CD4-positive, CD25-positive, alpha-beta regulatory T cell (primary cell): ENCODE measurements around the gene ATP1B3. TPM values are rescaled to one million over a fixed set of nuclear protein-coding genes. Genes with fewer than 3 reads are reported as not detected.

Experiments
- ATAC-seq, 2 donors: fragments of 150-1000 bp; cut with Tn5 transposase; one replicate each; pipeline ENCODE4 v1.10.0; 2021; ENCODE audit warnings: low read depth in 2 of 2, moderate number of reproducible peaks in 2 of 2, moderate library complexity in 1 of 2
- DNase-seq, 3 donors: peaks; one replicate each; pipeline versions ENCODE4 v3.0.0 to v3.0.0-alpha.2; 2012 to 2022; ENCODE audit warnings: mixed read lengths in 1 of 3
- H3K27ac ChIP-seq: one replicate; pipeline ENCODE4 v1.7.0; 2013; ENCODE audit warnings: mild to moderate bottlenecking, low read length; ENCODE audit not compliant: insufficient read depth, poor library complexity, severe bottlenecking
- H3K27me3 ChIP-seq: one replicate; pipeline ENCODE4 v1.7.0; 2013; ENCODE audit warnings: low read length; ENCODE audit not compliant: control insufficient read depth, insufficient read depth
- H3K36me3 ChIP-seq: one replicate; pipeline ENCODE4 v1.7.0; 2013; ENCODE audit warnings: mild to moderate bottlenecking, low read length, moderate library complexity; ENCODE audit not compliant: control insufficient read depth, insufficient read depth
- H3K4me1 ChIP-seq: 2 replicates; pipeline ENCODE4 v1.7.0; 2013; ENCODE audit warnings: mild to moderate bottlenecking, low read length; ENCODE audit not compliant: insufficient read depth, control insufficient read depth, poor library complexity, severe bottlenecking
- H3K4me3 ChIP-seq: one replicate; pipeline ENCODE4 v1.7.0; 2013; ENCODE audit warnings: low read depth, mild to moderate bottlenecking, low read length, moderate library complexity
- H3K9me3 ChIP-seq, 2 experiments: 1 replicate in 1 of 2; 2 replicates in 1 of 2; pipeline ENCODE4 v1.7.0; 2013; ENCODE audit warnings: low read length in 2 of 2, mild to moderate bottlenecking in 1 of 2, moderate library complexity in 1 of 2; ENCODE audit not compliant: control insufficient read depth in 2 of 2
- H3K27ac Mint-ChIP-seq, 3 donors: one replicate each; pipeline ENCODE4 v1.8.0; 2020 to 2022; ENCODE audit warnings: mild to moderate bottlenecking in 3 of 3, mixed read lengths in 3 of 3, moderate library complexity in 2 of 3
- H3K27me3 Mint-ChIP-seq: one replicate; pipeline ENCODE4 v1.8.0; 2022; ENCODE audit warnings: mild to moderate bottlenecking, mixed read lengths
- H3K36me3 Mint-ChIP-seq: one replicate; pipeline ENCODE4 v1.8.0; 2020; ENCODE audit warnings: mixed read lengths
- H3K4me1 Mint-ChIP-seq, 4 donors: one replicate each; pipeline ENCODE4 v1.8.0; 2020 to 2022; ENCODE audit warnings: mixed read lengths in 4 of 4, mild to moderate bottlenecking in 1 of 4
- H3K4me3 Mint-ChIP-seq, 4 donors: one replicate each; pipeline ENCODE4 v1.8.0; 2020 to 2022; ENCODE audit warnings: mild to moderate bottlenecking in 4 of 4, mixed read lengths in 4 of 4, moderate library complexity in 3 of 4
- H3K9me3 Mint-ChIP-seq, 7 donors: one replicate each; pipeline ENCODE4 v1.8.0; 2020 to 2022; ENCODE audit warnings: mixed read lengths in 7 of 7, mild to moderate bottlenecking in 3 of 7, moderate library complexity in 2 of 7
- polyA plus RNA-seq, 4 donors: library from polyadenylated mRNA; unstranded; fragments of 300-500 nt; fragmentation: Illumina TruSeq; gene quantifications; one replicate each; pipeline ENCODE4 v1.2.3, GENCODE V29; 2021
- total RNA-seq: library from RNA; stranded (reverse); gene quantifications from one replicate; pipeline ENCODE4 v1.2.3, GENCODE V29; 2022

Gene ATP1B3
- total and polyA plus RNA-seq, 5 donors from 2014 or later, result 53.6 to 158 (median 131) TPM

DNA sequence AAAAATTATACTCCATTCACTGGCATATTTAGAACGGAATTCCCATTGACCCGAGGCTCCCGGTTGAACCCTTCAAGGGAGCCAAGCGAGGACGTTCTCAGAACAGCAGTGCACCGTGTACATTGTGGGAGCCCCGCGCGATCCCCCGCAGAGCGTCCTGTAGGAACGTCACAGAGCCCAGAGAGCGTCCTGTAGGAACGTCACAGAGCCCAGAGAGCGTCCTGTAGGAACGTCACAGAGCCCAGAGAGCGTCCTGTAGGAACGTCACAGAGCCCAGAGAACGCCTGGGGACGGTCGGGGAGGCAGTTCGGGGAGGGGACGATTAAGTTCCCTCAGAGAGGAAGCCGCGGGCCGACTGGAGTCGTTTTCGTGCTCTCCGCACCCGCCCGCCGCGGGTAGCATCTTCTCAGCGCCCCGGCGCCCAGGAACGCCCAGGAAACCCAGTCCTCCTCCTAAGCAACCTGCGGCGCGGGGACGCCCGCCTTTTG is 506 bp upstream of the ATP1B3 start:
- Mint-ChIP-seq H3K36me3 (no peaks in the 10 kb centered on the region), H3K4me3 (peak overlapping the region; percentile 87 to 96 (median 94)), H3K27me3 (peaks cover 11% of the 10 kb centered on the region), H3K4me1 (peaks cover 24 to 44% (median 37%) of the 10 kb centered on the region in 4 donors), H3K9me3 (no peaks in the 10 kb centered on the region), H3K27ac (peak overlapping the region; percentile 87 to 96 (median 95))
- Histone ChIP-seq H3K27ac (peak overlapping the region; percentile 91), H3K4me3 (peak overlapping the region; percentile 84), H3K4me1 (peaks cover 26% of the 10 kb centered on the region), H3K9me3 (no peaks in the 10 kb centered on the region), H3K36me3 (no peaks in the 10 kb centered on the region), H3K27me3 (no peaks in the 10 kb centered on the region)
- DNase-seq, result peak in 2 of 3 donors; percentile 70 to 82
- peak; percentile 64 to 65 for ATAC-seq

DNA sequence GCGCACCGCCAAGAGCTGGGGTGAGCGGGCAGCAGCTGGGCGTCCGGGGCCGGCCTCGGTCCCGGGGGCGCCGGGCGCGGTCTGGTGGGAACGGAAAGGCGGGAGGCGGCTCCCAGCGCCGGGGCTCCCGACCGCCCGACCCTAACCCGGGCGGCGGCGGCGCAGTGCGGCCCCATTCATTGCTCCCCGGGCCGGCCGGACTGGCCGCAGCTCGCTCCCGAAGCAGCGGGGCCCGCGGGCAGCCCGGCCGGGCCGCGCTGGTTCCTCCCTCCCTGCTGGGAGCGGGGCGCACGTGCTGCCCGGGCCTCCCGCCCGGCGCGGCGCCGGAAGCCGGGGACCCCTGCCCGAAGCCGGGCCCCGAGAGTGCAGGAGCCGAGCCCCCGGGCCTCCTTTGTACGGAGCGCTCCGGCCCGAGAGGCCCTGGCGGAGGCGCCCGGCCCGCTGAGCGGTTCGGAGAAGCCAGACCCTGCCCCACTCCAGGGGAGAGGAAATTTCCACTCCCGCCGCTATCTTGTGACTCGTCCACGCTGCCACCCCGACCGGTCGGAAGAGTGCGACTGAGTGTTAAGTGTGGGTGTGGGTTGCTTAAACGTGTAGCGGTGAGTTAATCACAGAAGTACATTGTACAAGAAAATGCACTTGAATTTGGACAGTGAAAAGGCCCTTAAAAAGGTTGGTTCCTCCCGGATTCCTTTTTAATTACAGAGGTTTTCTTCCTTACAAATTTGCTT is 613 bp downstream of the ATP1B3 start:
- no peaks in the 10 kb centered on the region for H3K36me3 Mint-ChIP-seq
- peak; percentile 7 to 15 for ATAC-seq
- no peaks in the 10 kb centered on the region for H3K36me3 ChIP-seq
- H3K4me3 ChIP-seq, result peak overlapping the region; percentile 92
- peaks cover 11% of the 10 kb centered on the region for H3K27me3 Mint-ChIP-seq
- peak; percentile 36 to 73 (median 58) for DNase-seq
- H3K4me1 Mint-ChIP-seq, result peaks cover 29 to 55% (median 43%) of the 10 kb centered on the region in 4 donors
- no peaks in the 10 kb centered on the region for H3K27me3 ChIP-seq
- peak overlapping the region; percentile 91 for H3K27ac ChIP-seq
- no peaks in the 10 kb centered on the region for H3K9me3 ChIP-seq
- H3K9me3 Mint-ChIP-seq, result no peaks in the 10 kb centered on the region
- H3K27ac Mint-ChIP-seq, result peak overlapping the region; percentile 79 to 93 (median 79)
- H3K4me3 Mint-ChIP-seq, result peak overlapping the region; percentile 89 to 97 (median 96)
- peaks cover 37% of the 10 kb centered on the region for H3K4me1 ChIP-seq

DNA sequence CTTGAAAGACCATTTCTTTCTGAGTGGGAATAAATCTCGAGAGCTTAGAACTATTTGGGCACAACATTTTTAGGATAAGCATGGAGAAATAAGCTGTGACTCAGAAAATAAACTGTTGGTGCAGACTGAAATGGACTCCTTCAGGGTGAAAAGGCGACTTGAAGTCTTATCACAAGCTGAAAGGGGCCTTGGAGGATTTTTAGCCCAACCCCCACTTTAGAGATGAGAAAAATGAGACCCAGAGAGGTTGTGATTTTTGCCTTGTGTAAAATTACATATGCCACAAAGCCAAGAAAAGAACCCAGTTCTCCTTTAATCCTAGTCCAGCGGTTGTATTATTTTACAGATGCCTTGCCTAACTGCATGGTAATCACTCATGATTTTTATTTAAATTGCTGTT is 1.5 kb downstream of the ATP1B3 start:
- DNase-seq, result peak in 1 of 3 donors; percentile 24
- H3K4me1 ChIP-seq, result peaks cover 37% of the 10 kb centered on the region
- H3K4me3 ChIP-seq, result peak overlapping the region; percentile 92
- Mint-ChIP-seq H3K9me3 (no peaks in the 10 kb centered on the region), H3K4me1 (peaks cover 31 to 59% (median 46%) of the 10 kb centered on the region in 4 donors), H3K36me3 (no peaks in the 10 kb centered on the region), H3K4me3 (peak overlapping the region; percentile 88 to 97 (median 91)), H3K27ac (peak overlapping the region in 2 of 3 donors; percentile 79), H3K27me3 (peaks cover 11% of the 10 kb centered on the region)
- H3K36me3 ChIP-seq, result no peaks in the 10 kb centered on the region
- no peak for ATAC-seq
- no peaks in the 10 kb centered on the region for H3K9me3 ChIP-seq
- no peaks in the 10 kb centered on the region for H3K27me3 ChIP-seq
- H3K27ac ChIP-seq, result no peak overlapping the region

DNA sequence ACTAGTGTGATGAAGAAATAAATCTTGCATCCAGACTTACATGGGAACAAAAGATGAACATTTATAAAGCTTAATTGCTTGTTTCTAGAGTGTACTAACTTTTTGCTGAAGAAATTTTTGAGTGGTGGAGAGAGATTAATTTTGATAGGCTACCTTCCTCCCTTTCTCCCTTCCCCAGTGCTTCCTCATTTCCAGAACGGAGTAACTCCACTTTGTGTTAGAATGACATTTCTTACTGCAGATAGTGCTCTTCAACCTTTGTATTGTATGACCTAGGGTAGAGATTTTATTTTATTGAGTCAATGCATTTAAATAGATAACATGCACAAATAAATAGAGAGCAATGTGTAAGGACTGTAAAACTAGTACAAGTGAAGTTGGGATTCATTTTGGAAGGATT is 1.9 kb downstream of the ATP1B3 start:
- H3K27ac Mint-ChIP-seq, result peak overlapping the region in 2 of 3 donors; percentile 79
- no peaks in the 10 kb centered on the region for H3K9me3 Mint-ChIP-seq
- ATAC-seq (no peak), DNase-seq (no peak)
- Histone ChIP-seq H3K27me3 (no peaks in the 10 kb centered on the region), H3K36me3 (no peaks in the 10 kb centered on the region), H3K27ac (no peak overlapping the region), H3K4me3 (peak overlapping the region; percentile 92), H3K9me3 (no peaks in the 10 kb centered on the region), H3K4me1 (peaks cover 37% of the 10 kb centered on the region)
- peaks cover 11% of the 10 kb centered on the region for H3K27me3 Mint-ChIP-seq
- no peaks in the 10 kb centered on the region for H3K36me3 Mint-ChIP-seq
- peaks cover 31 to 60% (median 48%) of the 10 kb centered on the region in 4 donors for H3K4me1 Mint-ChIP-seq
- H3K4me3 Mint-ChIP-seq, result peak overlapping the region; percentile 88 to 97 (median 91)

DNA sequence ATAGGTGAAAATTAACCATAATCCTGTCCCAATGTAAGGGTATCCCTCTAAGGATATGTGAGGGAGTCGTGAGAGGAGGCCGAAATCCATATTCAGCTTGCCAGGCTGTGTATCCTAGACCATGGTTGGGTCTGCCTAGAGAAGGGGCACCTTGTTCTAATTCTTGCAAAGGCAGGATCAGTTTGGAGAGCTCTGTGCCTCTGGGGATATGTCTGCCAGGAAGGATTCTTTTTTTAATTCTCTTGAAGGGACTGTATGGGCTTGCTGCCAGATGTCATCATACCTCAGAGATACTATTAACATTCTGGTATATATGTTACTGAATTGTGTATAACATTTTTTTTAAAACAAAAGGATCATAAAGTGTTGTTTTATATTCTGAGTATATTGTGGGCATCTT is 2.4 kb downstream of the ATP1B3 start:
- peaks cover 37% of the 10 kb centered on the region for H3K4me1 ChIP-seq

DNA sequence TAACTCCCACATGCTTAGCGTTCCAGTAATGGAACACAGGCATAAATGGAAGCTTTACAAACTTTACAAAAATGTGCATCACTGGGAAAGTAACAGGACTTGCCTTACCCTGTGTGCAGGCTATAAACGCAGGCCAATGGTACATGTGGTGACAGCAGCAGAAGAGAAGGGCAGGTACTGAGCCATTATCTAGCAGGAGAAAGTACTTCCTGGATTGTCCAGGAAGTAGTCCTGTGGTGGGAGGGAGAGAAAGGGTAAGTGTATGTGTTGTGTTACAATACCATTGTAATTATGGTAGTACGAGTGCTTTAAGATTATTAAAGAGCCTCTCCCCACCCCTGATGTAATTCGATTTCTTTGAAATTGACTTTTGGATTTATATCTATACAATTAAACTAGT is 5.3 kb downstream of the ATP1B3 start:
- H3K4me3 Mint-ChIP-seq, result peak overlapping the region in 1 of 4 donors; percentile 29
- H3K9me3 Mint-ChIP-seq, result no peaks in the 10 kb centered on the region
- H3K27ac Mint-ChIP-seq, result peak overlapping the region in 1 of 3 donors; percentile 65

More for the DNA sequence above, 2.4 kb downstream of the ATP1B3 start:
- Mint-ChIP-seq H3K27me3 (peaks cover 11% of the 10 kb centered on the region), H3K4me3 (peak overlapping the region; percentile 88 to 97 (median 91)), H3K27ac (peak overlapping the region in 2 of 3 donors; percentile 70 to 79), H3K36me3 (no peaks in the 10 kb centered on the region), H3K9me3 (no peaks in the 10 kb centered on the region), H3K4me1 (peaks cover 34 to 63% (median 52%) of the 10 kb centered on the region in 4 donors)
- Histone ChIP-seq H3K9me3 (no peaks in the 10 kb centered on the region), H3K27ac (no peak overlapping the region), H3K36me3 (no peaks in the 10 kb centered on the region), H3K4me3 (peak overlapping the region; percentile 92), H3K27me3 (no peaks in the 10 kb centered on the region)
- DNase-seq (no peak), ATAC-seq (no peak)

DNA sequence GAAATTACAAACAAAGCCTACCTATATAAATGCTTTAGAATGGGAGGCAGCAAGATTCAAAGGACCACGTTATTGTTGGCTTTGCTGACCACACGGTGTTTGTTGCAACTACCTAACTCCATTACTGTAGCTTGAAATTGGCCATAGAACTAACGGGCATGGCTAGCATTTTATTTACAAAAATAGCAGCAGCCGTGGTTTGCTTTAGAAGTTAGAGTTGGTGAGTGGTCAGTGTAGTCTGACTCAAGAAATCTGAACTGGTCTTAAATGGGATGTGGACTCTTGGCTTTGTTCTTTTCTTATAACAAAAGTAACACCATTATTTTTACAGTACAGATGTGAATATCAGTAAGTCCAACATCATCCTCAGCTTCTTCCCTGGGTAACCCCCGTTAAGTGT is 10.6 kb downstream of the ATP1B3 start:
- H3K9me3 Mint-ChIP-seq, result peaks cover 0 to 2% (median 0%) of the 10 kb centered on the region in 7 donors
- no peak for DNase-seq
- H3K36me3 ChIP-seq, result no peaks in the 10 kb centered on the region
- H3K4me3 ChIP-seq, result no peak overlapping the region
- H3K36me3 Mint-ChIP-seq, result peaks cover 14% of the 10 kb centered on the region
- no peak for ATAC-seq
- no peaks in the 10 kb centered on the region for H3K27me3 ChIP-seq
- peaks cover 5% of the 10 kb centered on the region for H3K4me1 ChIP-seq
- H3K4me1 Mint-ChIP-seq, result peaks cover 28 to 54% (median 42%) of the 10 kb centered on the region in 4 donors
- H3K9me3 ChIP-seq, result no peaks in the 10 kb centered on the region
- no peaks in the 10 kb centered on the region for H3K27me3 Mint-ChIP-seq
- no peak overlapping the region for H3K27ac ChIP-seq
- H3K27ac Mint-ChIP-seq, result no peak overlapping the region
- no peak overlapping the region for H3K4me3 Mint-ChIP-seq

More for the DNA sequence above, 5.3 kb downstream of the ATP1B3 start:
- H3K36me3 Mint-ChIP-seq, result peaks cover 4% of the 10 kb centered on the region
- no peaks in the 10 kb centered on the region for H3K9me3 ChIP-seq
- H3K27me3 Mint-ChIP-seq, result no peaks in the 10 kb centered on the region
- H3K4me1 ChIP-seq, result peaks cover 30% of the 10 kb centered on the region
- no peaks in the 10 kb centered on the region for H3K36me3 ChIP-seq
- peaks cover 39 to 75% (median 64%) of the 10 kb centered on the region in 4 donors for H3K4me1 Mint-ChIP-seq
- no peak overlapping the region for H3K27ac ChIP-seq
- H3K27me3 ChIP-seq, result no peaks in the 10 kb centered on the region
- H3K4me3 ChIP-seq, result peak overlapping the region; percentile 5
- DNase-seq (peak in 1 of 3 donors; percentile 35), ATAC-seq (no peak)
